Activated CD8-positive, alpha-beta T cell treated with anti-CD3 and anti-CD28 coated beads, Interleukin-2, amount 10 ng/mL, durations not matched to agents 7 days and 5 days (primary cell): ENCODE results near the gene PLEKHA5. TPM values are rescaled to one million over a fixed set of nuclear protein-coding genes. Genes with fewer than 3 reads are reported as not detected.
"Not testable (repeated sequence)": the region's sequence is repeated elsewhere in the genome, so short reads cannot be mapped to it uniquely, and the experiment has no call there.

ENCODE experiments used
- ATAC-seq: fragments of 150-1000 bp; cut with Tn5 transposase; one replicate; pipeline ENCODE4 v1.10.0; 2021; ENCODE audit warnings: moderate library complexity
- CTCF ChIA-PET: fragments of 350-600 bp; sonication (Branson Sonifier 250); formaldehyde crosslinking; loops from one replicate; lab custom pipeline; 2021; ENCODE audit warnings: antibody characterized with exemption; lab: Charles Lee
- POLR2A ChIA-PET: fragments of 350-600 bp; sonication (Branson Sonifier 250); formaldehyde crosslinking; loops from one replicate; lab custom pipeline; 2021; ENCODE audit warnings: antibody characterized with exemption; lab: Charles Lee
- DNase-seq: peaks from one replicate; pipeline ENCODE4 v3.0.0-alpha.2; 2020
- H3K27ac Mint-ChIP-seq: one replicate; pipeline ENCODE4 v1.8.0; 2021; ENCODE audit warnings: mild to moderate bottlenecking, mixed read lengths
- H3K27me3 Mint-ChIP-seq: one replicate; pipeline ENCODE4 v1.8.0; 2021; ENCODE audit warnings: low read depth, mixed read lengths
- H3K36me3 Mint-ChIP-seq: one replicate; pipeline ENCODE4 v1.8.0; 2021; ENCODE audit warnings: low read depth, mixed read lengths
- H3K4me1 Mint-ChIP-seq: one replicate; pipeline ENCODE4 v1.8.0; 2021; ENCODE audit warnings: low read depth, mixed read lengths
- H3K4me3 Mint-ChIP-seq: one replicate; pipeline ENCODE4 v1.8.0; 2021; ENCODE audit warnings: mild to moderate bottlenecking, mixed read lengths
- H3K9me3 Mint-ChIP-seq: one replicate; pipeline ENCODE4 v1.8.0; 2022; ENCODE audit warnings: mixed read lengths; ENCODE audit not compliant: insufficient read depth
- total RNA-seq, 2 experiments: library from RNA; stranded (reverse); gene quantifications; one replicate each; pipeline ENCODE4 v1.2.3, GENCODE V29; 2021

The PLEKHA5 gene
- total RNA-seq = 1 to 10 TPM; 3.4 to 3.7 TPM

DNA sequence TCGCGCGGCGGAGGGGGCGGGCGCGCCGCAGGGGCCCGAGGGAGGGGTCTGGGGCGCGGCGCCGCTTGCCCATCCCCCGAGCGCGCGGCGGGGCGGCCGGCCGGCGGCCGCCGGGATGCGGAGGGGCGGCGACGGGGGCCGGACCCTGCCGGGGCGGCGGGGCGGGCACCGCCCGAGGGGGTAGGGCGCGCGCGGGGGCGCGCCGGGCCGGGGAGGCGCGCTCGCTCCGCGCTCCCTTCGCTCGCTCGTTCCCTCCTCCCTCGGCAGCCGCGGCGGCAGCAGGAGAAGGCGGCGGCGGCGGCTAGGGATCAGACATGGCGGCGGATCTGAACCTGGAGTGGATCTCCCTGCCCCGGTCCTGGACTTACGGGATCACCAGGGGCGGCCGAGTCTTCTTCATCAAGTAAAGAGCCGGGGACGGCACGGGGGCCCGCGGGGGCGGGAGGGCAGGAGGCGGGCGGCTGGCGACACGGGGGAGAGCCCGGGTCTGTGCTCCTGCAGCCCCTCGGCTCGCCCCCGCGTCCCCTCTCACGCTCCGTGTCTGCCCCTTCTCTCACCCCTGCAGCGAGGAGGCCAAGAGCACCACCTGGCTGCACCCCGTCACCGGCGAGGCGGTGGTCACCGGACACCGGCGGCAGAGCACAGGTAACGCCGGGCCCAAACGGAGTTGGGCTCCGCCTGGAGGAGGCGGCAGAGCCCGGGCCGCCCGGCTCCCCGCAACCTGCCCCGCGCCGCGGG is at the start of gene PLEKHA5:
Gene PLEKHA5 (plus strand): TSS at position 248 of the 738 bp plus-strand sequence. CDS start 67 bp downstream, at position 315.
- DNase-seq = peak; percentile 48
- no peak within 1 kb of the TSS for H3K27ac Mint-ChIP-seq
- ATAC-seq = peak; percentile 77
- H3K36me3 Mint-ChIP-seq = no peaks in the 10 kb centered on the region
- H3K27me3 Mint-ChIP-seq = peaks cover 34% of the 10 kb centered on the region
- H3K9me3 Mint-ChIP-seq = peaks cover 10% of the 10 kb centered on the region
- peaks cover 16% of the 10 kb centered on the region for H3K4me1 Mint-ChIP-seq
- ChIA-PET CTCF (no interaction called here), POLR2A (interaction anchor here (0.6 kb wide), 1 partner anchor 57 kb away, joined by 3 read pairs; no protein-coding TSS in a partner anchor)
- peak within 1 kb of the TSS; percentile 85 for H3K4me3 Mint-ChIP-seq

DNA sequence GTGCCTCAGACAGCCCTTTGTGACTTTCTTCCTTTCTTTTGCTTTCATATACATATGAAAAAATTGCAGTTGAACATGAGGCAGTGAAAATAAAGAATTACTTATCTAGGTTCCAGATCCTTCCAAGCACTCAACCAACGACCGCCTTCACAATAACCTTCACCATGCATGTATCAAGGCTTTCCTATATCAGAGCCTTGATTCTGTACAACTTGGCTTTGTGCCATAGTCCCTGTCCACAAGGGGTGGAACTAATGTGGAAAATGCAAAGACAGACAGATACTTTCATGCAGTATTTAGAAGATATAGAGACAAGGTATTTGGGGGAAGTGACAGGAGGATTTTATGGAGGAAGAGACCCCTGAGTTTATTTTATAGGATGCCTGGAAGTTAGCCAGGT is 48.6 kb upstream of the PLEKHA5 start:
- H3K4me3 Mint-ChIP-seq = no peak overlapping the region
- ATAC-seq = no peak
- no peak overlapping the region for H3K27ac Mint-ChIP-seq
- no peaks in the 10 kb centered on the region for H3K27me3 Mint-ChIP-seq
- ChIA-PET POLR2A (no interaction called here), CTCF (no interaction called here)
- no peak for DNase-seq
- H3K9me3 Mint-ChIP-seq = no peaks in the 10 kb centered on the region
- no peaks in the 10 kb centered on the region for H3K36me3 Mint-ChIP-seq
- H3K4me1 Mint-ChIP-seq = no peaks in the 10 kb centered on the region

GRCh38 chr12:19082365-19082911 is 47.1 kb upstream of the PLEKHA5 start:
- Mint-ChIP-seq H3K27me3 (no peaks in the 10 kb centered on the region), H3K9me3 (no peaks in the 10 kb centered on the region), H3K4me3 (no peak overlapping the region), H3K27ac (no peak overlapping the region), H3K36me3 (no peaks in the 10 kb centered on the region), H3K4me1 (no peaks in the 10 kb centered on the region)
- ChIA-PET CTCF (no interaction called here), POLR2A (no interaction called here)
- ATAC-seq = no peak
- no peak for DNase-seq

- no peaks in the 10 kb centered on the region for H3K9me3 Mint-ChIP-seq
- H3K4me1 Mint-ChIP-seq = no peaks in the 10 kb centered on the region
- no peaks in the 10 kb centered on the region for H3K27me3 Mint-ChIP-seq
- CTCF ChIA-PET = no interaction called here
- no peak overlapping the region for H3K4me3 Mint-ChIP-seq
- no peak for DNase-seq
- no peak for ATAC-seq
- POLR2A ChIA-PET = no interaction called here
- H3K27ac Mint-ChIP-seq = no peak overlapping the region
- no peaks in the 10 kb centered on the region for H3K36me3 Mint-ChIP-seq
Measured at GRCh38 chr12:19084547-19084946, 45.0 kb upstream of the PLEKHA5 start.

GRCh38 chr12:19085090-19085489 is 44.4 kb upstream of the PLEKHA5 start:
- Mint-ChIP-seq H3K27ac (no peak overlapping the region), H3K27me3 (no peaks in the 10 kb centered on the region), H3K4me3 (no peak overlapping the region), H3K4me1 (no peaks in the 10 kb centered on the region), H3K9me3 (no peaks in the 10 kb centered on the region), H3K36me3 (no peaks in the 10 kb centered on the region)
- POLR2A ChIA-PET = no interaction called here
- no peak for DNase-seq
- CTCF ChIA-PET = interaction anchor here (0.8 kb wide), 1 partner anchor 11 kb away, joined by 3 read pairs; no protein-coding TSS in a partner anchor
- ATAC-seq = no peak

DNA sequence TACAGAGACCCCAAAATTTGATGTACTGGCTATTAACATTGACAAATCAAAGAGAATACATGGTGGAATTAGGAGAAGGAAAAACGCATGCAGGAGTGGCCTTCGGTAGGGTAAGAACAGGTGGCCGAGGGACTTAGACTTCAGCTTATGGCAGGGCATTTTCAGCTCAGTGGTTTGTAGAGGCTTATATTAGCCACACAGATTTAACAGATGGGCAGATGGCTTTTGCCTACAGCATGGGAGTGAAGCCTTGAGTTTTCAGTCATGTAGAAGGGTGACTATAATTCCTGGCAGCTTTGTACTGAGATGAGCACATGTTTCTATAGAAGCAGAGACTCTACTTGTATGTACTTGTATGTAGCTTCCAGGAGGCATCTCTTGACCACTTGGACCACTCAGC is 40.9 kb upstream of the PLEKHA5 start:
- H3K27ac Mint-ChIP-seq = no peak overlapping the region
- no peaks in the 10 kb centered on the region for H3K9me3 Mint-ChIP-seq
- ChIA-PET CTCF (no interaction called here), POLR2A (no interaction called here)
- H3K4me3 Mint-ChIP-seq = no peak overlapping the region
- H3K27me3 Mint-ChIP-seq = no peaks in the 10 kb centered on the region
- no peak for DNase-seq
- H3K4me1 Mint-ChIP-seq = no peaks in the 10 kb centered on the region
- no peak for ATAC-seq
- no peaks in the 10 kb centered on the region for H3K36me3 Mint-ChIP-seq

DNA sequence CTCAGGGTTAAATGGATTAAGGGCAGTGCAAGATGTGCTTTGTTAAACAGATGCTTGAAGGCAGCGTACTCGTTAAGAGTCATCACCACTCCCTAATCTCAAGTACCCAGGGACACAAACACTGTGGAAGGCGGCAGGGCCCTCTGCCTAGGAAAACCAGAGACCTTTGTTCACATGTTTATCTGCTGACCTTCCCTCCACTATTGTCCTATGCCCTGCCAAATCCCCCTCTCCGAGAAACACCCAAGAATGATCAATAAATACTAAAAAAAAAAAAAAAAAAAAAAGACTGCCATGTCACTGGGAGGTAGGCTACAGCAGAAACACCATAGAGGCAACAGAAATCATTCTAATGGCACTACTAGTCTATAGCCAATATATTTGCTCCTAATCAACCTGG is 37.1 kb upstream of the PLEKHA5 start:
- ATAC-seq, H3K27ac Mint-ChIP-seq, CTCF ChIA-PET, H3K4me1 Mint-ChIP-seq, H3K36me3 Mint-ChIP-seq, DNase-seq, H3K27me3 Mint-ChIP-seq, H3K4me3 Mint-ChIP-seq, POLR2A ChIA-PET, H3K9me3 Mint-ChIP-seq: not testable (repeated sequence)

GRCh38 chr12:19093218-19093617 is 36.3 kb upstream of the PLEKHA5 start:
- Mint-ChIP-seq H3K27me3 (no peaks in the 10 kb centered on the region), H3K27ac (no peak overlapping the region), H3K9me3 (no peaks in the 10 kb centered on the region), H3K4me1 (no peaks in the 10 kb centered on the region), H3K4me3 (no peak overlapping the region), H3K36me3 (no peaks in the 10 kb centered on the region)
- ChIA-PET POLR2A (no interaction called here), CTCF (no interaction called here)
- ATAC-seq (no peak), DNase-seq (no peak)

GRCh38 chr12:19095331-19095730 is 34.2 kb upstream of the PLEKHA5 start:
- CTCF ChIA-PET = interaction anchor here (1.4 kb wide), 1 partner anchor 10 kb away, joined by 3 read pairs; no protein-coding TSS in a partner anchor
- POLR2A ChIA-PET = no interaction called here
- H3K27me3 Mint-ChIP-seq = peaks cover 3% of the 10 kb centered on the region
- ATAC-seq (no peak), DNase-seq (no peak)
- no peak overlapping the region for H3K4me3 Mint-ChIP-seq
- H3K4me1 Mint-ChIP-seq = no peaks in the 10 kb centered on the region
- no peaks in the 10 kb centered on the region for H3K36me3 Mint-ChIP-seq
- H3K9me3 Mint-ChIP-seq = no peaks in the 10 kb centered on the region
- no peak overlapping the region for H3K27ac Mint-ChIP-seq

DNA sequence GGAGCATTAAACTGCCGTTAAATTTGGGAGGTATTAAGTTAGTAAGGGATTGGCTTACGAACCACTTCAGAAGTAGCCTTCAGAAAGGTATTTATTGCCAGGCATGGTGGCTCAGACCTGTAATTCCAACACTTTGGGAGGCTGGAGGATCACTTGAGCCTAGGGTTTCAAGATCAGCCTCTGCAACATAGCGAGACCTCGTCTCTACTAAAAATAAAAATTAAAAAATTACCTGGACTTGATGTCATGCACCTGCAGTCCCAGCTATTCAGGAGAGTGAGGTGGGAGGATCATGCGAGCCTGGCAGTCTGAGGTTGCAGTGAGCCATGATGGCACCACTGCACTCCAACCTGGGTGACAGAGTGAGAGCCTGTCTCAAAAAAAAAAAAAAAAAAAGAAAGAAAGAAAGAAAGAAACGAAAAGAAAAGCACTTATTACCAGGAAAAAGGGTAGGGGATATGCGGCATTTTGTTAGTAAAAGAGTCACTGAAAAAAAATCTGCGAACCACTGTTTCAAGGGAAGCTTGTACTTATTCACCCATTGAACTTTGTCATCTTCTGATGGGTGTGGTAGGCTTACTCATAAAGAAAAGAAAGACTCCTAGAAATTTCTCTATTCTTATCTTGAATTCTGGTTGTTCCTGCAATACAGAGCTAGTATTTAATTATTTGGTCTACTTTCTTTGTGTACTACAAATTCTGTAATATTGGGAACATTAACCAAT is 33.6 kb upstream of the PLEKHA5 start:
- Mint-ChIP-seq H3K27me3 (peaks cover 3% of the 10 kb centered on the region), H3K9me3 (no peaks in the 10 kb centered on the region), H3K4me3 (no peak overlapping the region), H3K4me1 (no peaks in the 10 kb centered on the region), H3K36me3 (no peaks in the 10 kb centered on the region), H3K27ac (no peak overlapping the region)
- DNase-seq (no peak), ATAC-seq (no peak)
- ChIA-PET POLR2A (no interaction called here), CTCF (interaction anchor here (1.4 kb wide), 1 partner anchor 10 kb away, joined by 3 read pairs; no protein-coding TSS in a partner anchor)

DNA sequence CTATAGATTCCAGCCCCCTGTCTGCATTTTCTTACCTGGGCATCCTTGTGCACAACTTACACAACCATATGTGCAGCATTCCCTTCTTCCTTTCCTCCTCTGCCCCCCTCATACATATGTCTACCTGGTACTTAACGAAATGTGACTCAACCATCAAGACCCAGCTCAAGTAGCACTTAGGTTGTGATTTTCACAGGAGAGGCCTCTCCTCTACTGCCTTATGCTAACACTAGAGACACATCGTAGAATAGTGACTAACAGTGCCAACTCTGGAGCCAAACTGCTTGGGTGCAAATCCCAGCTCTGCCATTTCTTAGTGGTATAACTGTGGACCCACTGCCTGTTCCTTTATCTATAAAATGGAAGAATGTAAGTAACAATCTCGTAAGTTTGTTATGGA is 24.1 kb upstream of the PLEKHA5 start:
- no peaks in the 10 kb centered on the region for H3K4me1 Mint-ChIP-seq
- no peak for DNase-seq
- H3K4me3 Mint-ChIP-seq = no peak overlapping the region
- ATAC-seq = no peak
- H3K27ac Mint-ChIP-seq = no peak overlapping the region
- no peaks in the 10 kb centered on the region for H3K36me3 Mint-ChIP-seq
- ChIA-PET POLR2A (no interaction called here), CTCF (no interaction called here)
- H3K9me3 Mint-ChIP-seq = no peaks in the 10 kb centered on the region
- H3K27me3 Mint-ChIP-seq = no peaks in the 10 kb centered on the region

DNA sequence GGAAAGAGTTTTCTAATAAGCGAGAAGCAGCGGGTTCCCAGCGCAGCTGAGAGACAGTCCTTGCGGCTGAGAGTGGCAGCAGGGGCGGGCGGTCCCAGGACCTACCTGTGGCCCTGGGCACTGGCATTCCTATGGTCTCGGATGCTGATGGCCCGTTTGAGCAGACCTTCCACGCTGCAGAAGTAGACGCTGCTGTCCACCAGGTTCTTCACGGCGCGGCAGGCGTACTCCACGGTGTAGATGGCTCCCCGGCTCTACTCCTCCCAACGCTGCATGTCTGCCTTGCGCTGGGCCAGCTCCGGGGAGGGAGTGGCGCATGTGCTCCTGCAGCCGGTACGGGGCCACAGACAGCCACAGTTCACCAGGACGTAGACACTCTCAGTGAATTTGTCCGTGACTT is 21.8 kb upstream of the PLEKHA5 start:
- no peaks in the 10 kb centered on the region for H3K9me3 Mint-ChIP-seq
- no peak for ATAC-seq
- H3K27ac Mint-ChIP-seq = no peak overlapping the region
- no peak for DNase-seq
- no peaks in the 10 kb centered on the region for H3K4me1 Mint-ChIP-seq
- H3K27me3 Mint-ChIP-seq = no peaks in the 10 kb centered on the region
- CTCF ChIA-PET = no interaction called here
- POLR2A ChIA-PET = no interaction called here
- H3K4me3 Mint-ChIP-seq = no peak overlapping the region
- no peaks in the 10 kb centered on the region for H3K36me3 Mint-ChIP-seq
